Measurements from ENCODE around the gene PKDCC. TPM values are rescaled to one million over a fixed set of nuclear protein-coding genes. Genes with fewer than 3 reads are reported as not detected.

Gene PKDCC
- total RNA-seq, 1 experiment from 2014 or later: 322 TPM

DNA sequence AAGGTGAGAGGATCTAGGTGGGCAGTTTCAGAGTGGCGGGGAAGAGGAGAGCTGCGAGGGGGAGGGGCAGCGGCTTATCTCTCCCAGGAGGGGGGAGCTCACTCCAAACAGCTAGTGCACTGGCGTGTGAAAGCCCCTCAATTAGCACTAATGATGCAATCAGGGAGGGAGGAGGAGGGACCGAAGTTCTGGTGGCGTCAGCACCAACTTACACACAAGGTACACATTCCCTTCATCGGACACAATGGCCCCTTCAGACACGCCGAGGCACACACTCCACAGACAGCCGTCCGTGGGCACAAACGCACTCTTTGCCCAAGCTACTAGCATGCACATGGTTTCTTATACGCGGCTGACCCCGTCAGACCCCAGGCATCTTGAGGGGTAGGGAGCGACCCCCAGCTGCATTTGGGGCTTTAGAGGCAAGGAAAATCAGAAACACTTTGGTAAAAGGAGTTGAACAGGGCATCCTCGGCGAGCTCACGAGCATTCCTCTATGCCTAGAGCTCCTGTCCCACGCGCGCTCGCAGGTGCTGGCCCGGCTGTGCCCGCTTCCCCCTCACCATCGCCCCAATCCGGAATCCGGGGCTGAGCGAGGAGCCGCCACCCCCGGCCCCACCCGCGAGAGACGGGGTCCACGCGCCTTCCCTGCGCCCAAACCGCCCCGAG lies 868 bp upstream of the PKDCC start:
- H3K4me3 Mint-ChIP-seq (ENCODE audit: unreplicated experiment): peak overlapping the region; percentile 72
- no TSS peak for BruUV-seq (replicated peaks)
- ChIA-PET POLR2A (interaction anchor here (0.5 to 1.6 kb wide), 6 partner anchors 9 to 177 kb away, joined by 3 to 11 read pairs (median 4); no protein-coding TSS in a partner anchor), CTCF (interaction anchor here (0.5 to 1.5 kb wide), 4 partner anchors 23 to 195 kb away, joined by 3 to 7 read pairs (median 4); no protein-coding TSS in a partner anchor)
- intact Hi-C loops (cut with micrococcal nuclease; ENCODE audit: unreplicated experiment): no loop called here
- TF ChIP-seq CTCF (IDR thresholded peaks at IDR 0.05; ENCODE audit: insufficient read depth in 1 of 2, low read depth in 1 of 2, low read length in 1 of 2, severe bottlenecking in 1 of 2, unreplicated experiment in 1 of 2): no peak
- Histone ChIP-seq H3K36me3 (ENCODE audit: control insufficient read depth, insufficient read depth, low read length) (peaks cover 3% of the 10 kb centered on the region), H3K4me1 (peaks cover 32% of the 10 kb centered on the region), H3K9me3 (no peaks in the 10 kb centered on the region), H3K4me3 (ENCODE audit: low read depth, low read length) (peak overlapping the region; percentile 45), H3K27me3 (replicated peaks; ENCODE audit: control insufficient read depth, insufficient read depth, low read length) (no peaks in the 10 kb centered on the region)
- no peak overlapping the region for H3K27ac Mint-ChIP-seq (ENCODE audit: unreplicated experiment)
- H3K27me3 Mint-ChIP-seq (ENCODE audit: insufficient read depth, unreplicated experiment): no peaks in the 10 kb centered on the region
- DNase-seq: no peak
- no peaks in the 10 kb centered on the region for H3K9me3 Mint-ChIP-seq (ENCODE audit: unreplicated experiment)
- H3K4me1 Mint-ChIP-seq (ENCODE audit: low read depth, unreplicated experiment): peaks cover 5% of the 10 kb centered on the region
- H3K36me3 Mint-ChIP-seq (ENCODE audit: insufficient read depth, unreplicated experiment): peaks cover 42% of the 10 kb centered on the region

DNA sequence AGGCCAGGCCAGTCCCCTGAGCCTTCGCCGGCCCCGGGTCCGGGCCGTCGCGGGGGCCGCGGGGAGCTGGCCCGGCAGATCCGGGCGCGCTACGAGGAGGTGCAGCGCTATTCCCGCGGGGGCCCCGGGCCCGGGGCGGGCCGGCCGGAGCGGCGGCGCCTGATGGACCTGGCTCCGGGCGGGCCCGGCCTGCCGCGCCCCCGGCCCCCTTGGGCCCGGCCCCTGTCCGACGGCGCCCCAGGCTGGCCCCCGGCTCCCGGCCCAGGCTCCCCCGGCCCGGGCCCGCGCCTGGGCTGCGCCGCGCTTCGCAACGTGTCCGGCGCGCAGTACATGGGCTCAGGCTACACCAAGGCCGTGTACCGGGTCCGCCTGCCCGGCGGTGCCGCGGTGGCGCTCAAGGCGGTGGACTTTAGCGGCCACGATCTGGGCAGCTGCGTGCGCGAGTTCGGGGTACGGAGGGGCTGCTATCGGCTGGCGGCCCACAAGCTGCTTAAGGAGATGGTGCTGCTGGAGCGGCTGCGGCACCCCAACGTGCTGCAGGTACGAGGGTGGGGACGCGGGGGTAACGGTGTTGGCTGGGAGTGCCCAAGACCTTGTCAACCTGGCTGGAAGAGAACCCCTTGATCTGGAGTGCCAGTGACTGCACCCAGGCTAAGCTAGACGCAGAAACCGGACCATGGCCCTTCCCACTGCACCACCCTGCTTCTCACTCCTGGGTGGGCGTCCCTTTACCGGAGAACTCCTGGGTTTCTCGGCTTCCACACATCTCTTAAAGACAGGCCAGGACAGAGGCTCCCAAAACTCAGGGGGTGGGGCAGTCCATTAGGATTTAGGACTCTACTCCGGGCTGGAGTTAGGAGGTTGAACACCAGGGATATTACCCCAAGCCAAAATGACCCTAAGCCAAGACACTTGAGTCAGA lies 739 bp downstream of the PKDCC start:
- peaks cover 21% of the 10 kb centered on the region for H3K4me1 Mint-ChIP-seq (ENCODE audit: low read depth, unreplicated experiment)
- H3K4me1 ChIP-seq: peaks cover 48% of the 10 kb centered on the region
- intact Hi-C loops (cut with micrococcal nuclease; ENCODE audit: unreplicated experiment): no loop called here

More for the DNA sequence above, 739 bp downstream of the PKDCC start:
- TF ChIP-seq CTCF (IDR thresholded peaks at IDR 0.05; ENCODE audit: insufficient read depth in 1 of 2, low read depth in 1 of 2, low read length in 1 of 2, severe bottlenecking in 1 of 2, unreplicated experiment in 1 of 2): no peak
- ChIA-PET POLR2A (interaction anchor here (0.5 to 1.1 kb wide), 5 partner anchors 7 to 179 kb away, joined by 3 to 11 read pairs (median 5); no protein-coding TSS in a partner anchor), CTCF (interaction anchor here (0.6 to 2.1 kb wide), 4 partner anchors 21 to 179 kb away, joined by 3 to 9 read pairs (median 8); no protein-coding TSS in a partner anchor)
- BruUV-seq (replicated peaks): TSS peak; percentile 30
- peaks cover 9% of the 10 kb centered on the region for H3K36me3 ChIP-seq (ENCODE audit: control insufficient read depth, insufficient read depth, low read length)
- Mint-ChIP-seq H3K27ac (ENCODE audit: unreplicated experiment) (peak overlapping the region; percentile 98), H3K36me3 (ENCODE audit: insufficient read depth, unreplicated experiment) (peaks cover 58% of the 10 kb centered on the region), H3K9me3 (ENCODE audit: unreplicated experiment) (no peaks in the 10 kb centered on the region), H3K27me3 (ENCODE audit: insufficient read depth, unreplicated experiment) (no peaks in the 10 kb centered on the region), H3K4me3 (ENCODE audit: unreplicated experiment) (peak overlapping the region; percentile 98)
- peak overlapping the region; percentile 65 for H3K4me3 ChIP-seq (ENCODE audit: low read depth, low read length)
- H3K27me3 ChIP-seq (replicated peaks; ENCODE audit: control insufficient read depth, insufficient read depth, low read length): no peaks in the 10 kb centered on the region
- no peak for DNase-seq
- no peaks in the 10 kb centered on the region for H3K9me3 ChIP-seq
